Activated CD4-positive, alpha-beta memory T cell treated with anti-CD3 and anti-CD28 coated beads for 36 hours (primary cell): Measurements from ENCODE around the gene KCNQ2. TPM values are rescaled to one million over a fixed set of nuclear protein-coding genes. Genes with fewer than 3 reads are reported as not detected.

Experiments
- CTCF ChIA-PET: fragments of 350-600 bp; sonication (Branson Sonifier 250); formaldehyde crosslinking; loops from one replicate; lab custom pipeline; 2021; ENCODE audit warnings: antibody characterized with exemption, inconsistent platforms; lab: Charles Lee
- POLR2A ChIA-PET: fragments of 350-600 bp; sonication (Branson Sonifier 250); formaldehyde crosslinking; loops from one replicate; lab custom pipeline; 2021; ENCODE audit warnings: antibody characterized with exemption; lab: Charles Lee
- DNase-seq: peaks from one replicate; pipeline ENCODE4 v3.0.0-alpha.2; 2020
- H3K27ac Mint-ChIP-seq: one replicate; pipeline ENCODE4 v1.8.0; 2021; ENCODE audit warnings: mixed read lengths
- H3K27me3 Mint-ChIP-seq: one replicate; pipeline ENCODE4 v1.8.0; 2021; ENCODE audit warnings: mixed read lengths
- H3K36me3 Mint-ChIP-seq: one replicate; pipeline ENCODE4 v1.8.0; 2021; ENCODE audit warnings: mixed read lengths
- H3K4me1 Mint-ChIP-seq: one replicate; pipeline ENCODE4 v1.8.0; 2021; ENCODE audit warnings: low read depth, mixed read lengths
- H3K4me3 Mint-ChIP-seq: one replicate; pipeline ENCODE4 v1.8.0; 2021; ENCODE audit warnings: mild to moderate bottlenecking, mixed read lengths
- H3K9me3 Mint-ChIP-seq: one replicate; pipeline ENCODE4 v1.8.0; 2021; ENCODE audit warnings: mixed read lengths
- intact Hi-C: fragments of 100-400 bp; cut with micrococcal nuclease; formaldehyde crosslinking; loops from one replicate; pipeline ENCODE4 v1.15.1; 2023
- total RNA-seq, 2 experiments: library from RNA; stranded (reverse); gene quantifications; one replicate each; pipeline ENCODE4 v1.2.3, GENCODE V29; 2021

The KCNQ2 gene
- total RNA-seq, 2 experiments from 2014 or later = not detected

GRCh38 chr20:63454731-63455567, 17.5 kb downstream of the KCNQ2 start:
- Mint-ChIP-seq H3K27me3 (peaks cover 28% of the 10 kb centered on the region), H3K27ac (no peak overlapping the region), H3K4me1 (no peaks in the 10 kb centered on the region), H3K4me3 (no peak overlapping the region), H3K36me3 (no peaks in the 10 kb centered on the region), H3K9me3 (no peaks in the 10 kb centered on the region)
- no peak for DNase-seq
- POLR2A ChIA-PET = no interaction called here
- CTCF ChIA-PET = no interaction called here
- intact Hi-C loops = no loop called here

GRCh38 chr20:63452821-63453523, 19.5 kb downstream of the KCNQ2 start:
- CTCF ChIA-PET = interaction anchor here (0.7 to 1.1 kb wide), 2 partner anchors 11 to 43 kb away, joined by 3 read pairs; no protein-coding TSS in a partner anchor
- H3K36me3 Mint-ChIP-seq = no peaks in the 10 kb centered on the region
- intact Hi-C loops = no loop called here
- no peaks in the 10 kb centered on the region for H3K9me3 Mint-ChIP-seq
- H3K4me1 Mint-ChIP-seq = no peaks in the 10 kb centered on the region
- POLR2A ChIA-PET = no interaction called here
- H3K27ac Mint-ChIP-seq = no peak overlapping the region
- H3K4me3 Mint-ChIP-seq = no peak overlapping the region
- DNase-seq = peak; percentile 28
- peaks cover 27% of the 10 kb centered on the region for H3K27me3 Mint-ChIP-seq

GRCh38 chr20:63452341-63452740, 20.1 kb downstream of the KCNQ2 start:
- H3K4me3 Mint-ChIP-seq = no peak overlapping the region
- DNase-seq = no peak
- H3K4me1 Mint-ChIP-seq = no peaks in the 10 kb centered on the region
- H3K36me3 Mint-ChIP-seq = no peaks in the 10 kb centered on the region
- no peak overlapping the region for H3K27ac Mint-ChIP-seq
- ChIA-PET POLR2A (no interaction called here), CTCF (interaction anchor here (0.7 to 1.1 kb wide), 2 partner anchors 11 to 44 kb away, joined by 3 read pairs; no protein-coding TSS in a partner anchor)
- H3K27me3 Mint-ChIP-seq = peaks cover 31% of the 10 kb centered on the region
- intact Hi-C loops = no loop called here
- H3K9me3 Mint-ChIP-seq = no peaks in the 10 kb centered on the region

GRCh38 chr20:63451821-63452220, 20.6 kb downstream of the KCNQ2 start:
- peaks cover 35% of the 10 kb centered on the region for H3K27me3 Mint-ChIP-seq
- no peaks in the 10 kb centered on the region for H3K36me3 Mint-ChIP-seq
- H3K4me1 Mint-ChIP-seq = no peaks in the 10 kb centered on the region
- H3K27ac Mint-ChIP-seq = no peak overlapping the region
- no peak for DNase-seq
- intact Hi-C loops = no loop called here
- H3K4me3 Mint-ChIP-seq = no peak overlapping the region
- CTCF ChIA-PET = interaction anchor here (1.1 kb wide), 1 partner anchor 44 kb away, joined by 3 read pairs; no protein-coding TSS in a partner anchor
- H3K9me3 Mint-ChIP-seq = no peaks in the 10 kb centered on the region
- POLR2A ChIA-PET = no interaction called here

- no peak for DNase-seq
- POLR2A ChIA-PET = no interaction called here
- H3K27ac Mint-ChIP-seq = no peak overlapping the region
- H3K9me3 Mint-ChIP-seq = no peaks in the 10 kb centered on the region
- peaks cover 28% of the 10 kb centered on the region for H3K27me3 Mint-ChIP-seq
- intact Hi-C loops = no loop called here
- CTCF ChIA-PET = no interaction called here
- H3K4me3 Mint-ChIP-seq = no peak overlapping the region
- no peaks in the 10 kb centered on the region for H3K36me3 Mint-ChIP-seq
- no peaks in the 10 kb centered on the region for H3K4me1 Mint-ChIP-seq
Measured at GRCh38 chr20:63449796-63450730, 22.4 kb downstream of the KCNQ2 start.

GRCh38 chr20:63449025-63449424, 23.4 kb downstream of the KCNQ2 start:
- Mint-ChIP-seq H3K9me3 (no peaks in the 10 kb centered on the region), H3K27ac (no peak overlapping the region), H3K4me1 (no peaks in the 10 kb centered on the region), H3K27me3 (peaks cover 19% of the 10 kb centered on the region), H3K4me3 (no peak overlapping the region), H3K36me3 (no peaks in the 10 kb centered on the region)
- intact Hi-C loops = no loop called here
- ChIA-PET POLR2A (no interaction called here), CTCF (no interaction called here)
- DNase-seq = no peak

GRCh38 chr20:63448031-63448430, 24.4 kb downstream of the KCNQ2 start:
- intact Hi-C loops = no loop called here
- H3K27ac Mint-ChIP-seq = no peak overlapping the region
- H3K36me3 Mint-ChIP-seq = no peaks in the 10 kb centered on the region
- no peak overlapping the region for H3K4me3 Mint-ChIP-seq
- POLR2A ChIA-PET = no interaction called here
- H3K9me3 Mint-ChIP-seq = no peaks in the 10 kb centered on the region
- CTCF ChIA-PET = no interaction called here
- H3K27me3 Mint-ChIP-seq = peaks cover 15% of the 10 kb centered on the region
- no peaks in the 10 kb centered on the region for H3K4me1 Mint-ChIP-seq
- no peak for DNase-seq

GRCh38 chr20:63447320-63447719, 25.1 kb downstream of the KCNQ2 start:
- Mint-ChIP-seq H3K36me3 (no peaks in the 10 kb centered on the region), H3K4me3 (no peak overlapping the region), H3K27me3 (peaks cover 13% of the 10 kb centered on the region), H3K27ac (no peak overlapping the region), H3K4me1 (peaks cover under 1% of the 10 kb centered on the region), H3K9me3 (peaks cover 3% of the 10 kb centered on the region)
- POLR2A ChIA-PET = no interaction called here
- CTCF ChIA-PET = no interaction called here
- intact Hi-C loops = no loop called here
- no peak for DNase-seq

GRCh38 chr20:63446216-63447024, 26.0 kb downstream of the KCNQ2 start:
- no peak for DNase-seq
- ChIA-PET POLR2A (no interaction called here), CTCF (interaction anchor here (0.7 kb wide), 1 partner anchor 11 kb away, joined by 4 read pairs; no protein-coding TSS in a partner anchor)
- Mint-ChIP-seq H3K27ac (no peak overlapping the region), H3K36me3 (no peaks in the 10 kb centered on the region), H3K4me1 (peaks cover 10% of the 10 kb centered on the region), H3K4me3 (no peak overlapping the region), H3K9me3 (peaks cover 3% of the 10 kb centered on the region), H3K27me3 (peaks cover 8% of the 10 kb centered on the region)
- intact Hi-C loops = no loop called here

- DNase-seq = no peak
- intact Hi-C loops = no loop called here
- Mint-ChIP-seq H3K4me3 (no peak overlapping the region), H3K27me3 (peaks cover 8% of the 10 kb centered on the region), H3K36me3 (no peaks in the 10 kb centered on the region), H3K4me1 (peaks cover 15% of the 10 kb centered on the region), H3K27ac (no peak overlapping the region), H3K9me3 (peaks cover 3% of the 10 kb centered on the region)
- ChIA-PET POLR2A (no interaction called here), CTCF (interaction anchor here (0.7 kb wide), 1 partner anchor 10 kb away, joined by 4 read pairs; no protein-coding TSS in a partner anchor)
Measured at GRCh38 chr20:63445075-63445734, 27.2 kb downstream of the KCNQ2 start.

GRCh38 chr20:63444548-63444947, 27.9 kb downstream of the KCNQ2 start:
- no peaks in the 10 kb centered on the region for H3K36me3 Mint-ChIP-seq
- H3K27ac Mint-ChIP-seq = no peak overlapping the region
- no peak for DNase-seq

More at GRCh38 chr20:63444548-63444947, 27.9 kb downstream of the KCNQ2 start:
- CTCF ChIA-PET = no interaction called here
- Mint-ChIP-seq H3K27me3 (peaks cover 8% of the 10 kb centered on the region), H3K4me1 (peaks cover 15% of the 10 kb centered on the region), H3K4me3 (no peak overlapping the region), H3K9me3 (peaks cover 3% of the 10 kb centered on the region)
- intact Hi-C loops = no loop called here
- POLR2A ChIA-PET = no interaction called here
